Gastroesophageal sphincter (tissue), 3 donors: ENCODE measurements around the gene OR2T35.

ENCODE experiments used
- POLR2A ChIP-seq, 2 donors: fragments of 450-650 bp; IDR thresholded peaks; one replicate each; pipeline ENCODE4 v1.6.1; 2017; ENCODE audit warnings: antibody characterized with exemption in 2 of 2, mild to moderate bottlenecking in 2 of 2, moderate library complexity in 1 of 2
- POLR2AphosphoS5 ChIP-seq: sonication (generic); formaldehyde crosslinking; IDR thresholded peaks from one replicate; pipeline ENCODE4 v1.6.1; 2017; ENCODE audit warnings: antibody characterized with exemption
- TF ChIP-seq, protein P1 (sequence below), 4 experiments: fragments of 200-600 bp in 2 of 4; fragments of 450-650 bp in 2 of 4; sonication (generic) in 1 of 4; IDR thresholded peaks; one replicate each; pipeline ENCODE4 v1.5.1; 2017 to 2019; ENCODE audit warnings: antibody characterized with exemption in 4 of 4, mild to moderate bottlenecking in 2 of 4, moderate library complexity in 2 of 4

GRCh38 chr1:248611883-248612414 lies 33.1 kb downstream of the OR2T35 start:
- TF ChIP-seq, protein P1, sequence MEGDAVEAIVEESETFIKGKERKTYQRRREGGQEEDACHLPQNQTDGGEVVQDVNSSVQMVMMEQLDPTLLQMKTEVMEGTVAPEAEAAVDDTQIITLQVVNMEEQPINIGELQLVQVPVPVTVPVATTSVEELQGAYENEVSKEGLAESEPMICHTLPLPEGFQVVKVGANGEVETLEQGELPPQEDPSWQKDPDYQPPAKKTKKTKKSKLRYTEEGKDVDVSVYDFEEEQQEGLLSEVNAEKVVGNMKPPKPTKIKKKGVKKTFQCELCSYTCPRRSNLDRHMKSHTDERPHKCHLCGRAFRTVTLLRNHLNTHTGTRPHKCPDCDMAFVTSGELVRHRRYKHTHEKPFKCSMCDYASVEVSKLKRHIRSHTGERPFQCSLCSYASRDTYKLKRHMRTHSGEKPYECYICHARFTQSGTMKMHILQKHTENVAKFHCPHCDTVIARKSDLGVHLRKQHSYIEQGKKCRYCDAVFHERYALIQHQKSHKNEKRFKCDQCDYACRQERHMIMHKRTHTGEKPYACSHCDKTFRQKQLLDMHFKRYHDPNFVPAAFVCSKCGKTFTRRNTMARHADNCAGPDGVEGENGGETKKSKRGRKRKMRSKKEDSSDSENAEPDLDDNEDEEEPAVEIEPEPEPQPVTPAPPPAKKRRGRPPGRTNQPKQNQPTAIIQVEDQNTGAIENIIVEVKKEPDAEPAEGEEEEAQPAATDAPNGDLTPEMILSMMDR (IDR thresholded peaks at IDR 0.05): no peak
- TF ChIP-seq POLR2A (IDR thresholded peaks at IDR 0.05) (no peak), POLR2AphosphoS5 (no peak)
